ENCODE measurements around the gene PHACTR4. TPM values are rescaled to one million over a fixed set of nuclear protein-coding genes. Genes with fewer than 3 reads are reported as not detected.

Gene PHACTR4
- polyA plus RNA-seq, 1 donor (not counting 4 experiments of a cell fraction or from before 2014, with no cell fraction given): 12.2 TPM

- no peak overlapping the region for H3K4me3 ChIP-seq (ENCODE audit: control insufficient read depth in 2 of 3, extremely low read depth in 1 of 3, insufficient read depth in 2 of 3, low read depth in 1 of 3, low read length in 3 of 3)
- H3K4me1 ChIP-seq (ENCODE audit: control insufficient read depth, extremely low read depth, insufficient read depth, low read length): no peaks in the 10 kb centered on the region
- H3K9me3 ChIP-seq (ENCODE audit: control insufficient read depth, low read depth, low read length): no peaks in the 10 kb centered on the region
- no peak overlapping the region for H3K9ac ChIP-seq (ENCODE audit: control insufficient read depth, extremely low read depth, insufficient read depth, low read length)
- TF ChIP-seq CTCF (optimal IDR thresholded peaks at IDR 0.05 in 1 of 3, IDR thresholded peaks at IDR 0.05 in 1 of 3, conservative IDR thresholded peaks at IDR 0.05 in 1 of 3; ENCODE audit: extremely low read depth in 1 of 3, insufficient read depth in 2 of 3, low read length in 3 of 3) (no peak), EZH2 (IDR thresholded peaks at IDR 0.05; ENCODE audit: low read length) (no peak)
- H2AFZ ChIP-seq (ENCODE audit: control insufficient read depth, low read length): no peak overlapping the region
- dilution Hi-C loops (cut with MboI; ENCODE audit: extremely low pct_ligation_motif_present, low sequenced_read_pairs): no loop called here
- no peaks in the 10 kb centered on the region for H3K27me3 ChIP-seq (ENCODE audit: control insufficient read depth, extremely low read depth, insufficient read depth, low read length)
- peaks cover 12% of the 10 kb centered on the region for H3K79me2 ChIP-seq (ENCODE audit: control insufficient read depth, insufficient read depth, low read length)
- no peaks in the 10 kb centered on the region for H3K9me1 ChIP-seq (ENCODE audit: control insufficient read depth, extremely low read depth, insufficient read depth, low read length)
- peaks cover 4 to 10% of the 10 kb centered on the region in 2 experiments for H3K36me3 ChIP-seq (ENCODE audit: control insufficient read depth in 2 of 2, extremely low read depth in 1 of 2, insufficient read depth in 2 of 2, low read length in 2 of 2)
- DNase-seq (ENCODE audit: low read depth, low spot score) (no peak), FAIRE-seq (no peak)
- no peaks in the 10 kb centered on the region for H4K20me1 ChIP-seq (ENCODE audit: control insufficient read depth, extremely low read depth, insufficient read depth, low read length)
- H3K4me2 ChIP-seq (ENCODE audit: control insufficient read depth, extremely low read depth, insufficient read depth, low read depth, low read length): no peak overlapping the region
- no peak overlapping the region for H3K27ac ChIP-seq (ENCODE audit: control insufficient read depth, insufficient read depth, low read length)
Measured at GRCh38 chr1:28501925-28502324, 132.4 kb downstream of the PHACTR4 start.

GRCh38 chr1:28503117-28503516 lies 133.6 kb downstream of the PHACTR4 start:
- dilution Hi-C loops (cut with MboI; ENCODE audit: extremely low pct_ligation_motif_present, low sequenced_read_pairs): no loop called here
- Histone ChIP-seq H3K79me2 (ENCODE audit: control insufficient read depth, insufficient read depth, low read length) (peaks cover 23% of the 10 kb centered on the region), H3K4me1 (ENCODE audit: control insufficient read depth, extremely low read depth, insufficient read depth, low read length) (peaks cover 3% of the 10 kb centered on the region), H3K27ac (ENCODE audit: control insufficient read depth, insufficient read depth, low read length) (no peak overlapping the region), H3K27me3 (ENCODE audit: control insufficient read depth, extremely low read depth, insufficient read depth, low read length) (no peaks in the 10 kb centered on the region), H3K9me3 (ENCODE audit: control insufficient read depth, low read depth, low read length) (no peaks in the 10 kb centered on the region), H2AFZ (ENCODE audit: control insufficient read depth, low read length) (no peak overlapping the region), H3K4me2 (ENCODE audit: control insufficient read depth, extremely low read depth, insufficient read depth, low read depth, low read length) (no peak overlapping the region), H3K9me1 (ENCODE audit: control insufficient read depth, extremely low read depth, insufficient read depth, low read length) (no peaks in the 10 kb centered on the region), H3K4me3 (ENCODE audit: control insufficient read depth in 2 of 3, extremely low read depth in 1 of 3, insufficient read depth in 2 of 3, low read depth in 1 of 3, low read length in 3 of 3) (no peak overlapping the region), H3K36me3 (ENCODE audit: control insufficient read depth in 2 of 2, extremely low read depth in 1 of 2, insufficient read depth in 2 of 2, low read length in 2 of 2) (peaks cover 8 to 20% of the 10 kb centered on the region in 2 experiments), H3K9ac (ENCODE audit: control insufficient read depth, extremely low read depth, insufficient read depth, low read length) (no peak overlapping the region), H4K20me1 (ENCODE audit: control insufficient read depth, extremely low read depth, insufficient read depth, low read length) (no peaks in the 10 kb centered on the region)
- TF ChIP-seq EZH2 (IDR thresholded peaks at IDR 0.05; ENCODE audit: low read length): no peak
- TF ChIP-seq CTCF (optimal IDR thresholded peaks at IDR 0.05 in 1 of 3, IDR thresholded peaks at IDR 0.05 in 1 of 3, conservative IDR thresholded peaks at IDR 0.05 in 1 of 3; ENCODE audit: extremely low read depth in 1 of 3, insufficient read depth in 2 of 3, low read length in 3 of 3): no peak
- no peak for FAIRE-seq
- DNase-seq (ENCODE audit: low read depth, low spot score): no peak

Measured in keratinocyte (primary cell).